IPS-18c (cell line): ENCODE results near the gene MTPN.

Source experiments
- H3K4me3 ChIP-seq: 2 replicates; pipeline ENCODE4 v1.7.0; 2013; ENCODE audit warnings: low read depth, mild to moderate bottlenecking, low read length, moderate library complexity; ENCODE audit not compliant: insufficient read depth
- H3K9me3 ChIP-seq: one replicate; pipeline ENCODE4 v1.6.1; 2013; ENCODE audit warnings: mild to moderate bottlenecking, low read length, moderate library complexity; ENCODE audit not compliant: control insufficient read depth, insufficient read depth

Gene MTPN

GRCh38 chr7:135966341-135967043 lies 10.7 kb downstream of the MTPN start:
- Histone ChIP-seq H3K9me3 (no peaks in the 10 kb centered on the region), H3K4me3 (no peak overlapping the region)

GRCh38 chr7:135965602-135966001 lies 11.6 kb downstream of the MTPN start:
- H3K9me3 ChIP-seq = no peaks in the 10 kb centered on the region

GRCh38 chr7:135964791-135965190 lies 12.4 kb downstream of the MTPN start:
- H3K4me3 ChIP-seq = no peak overlapping the region
- H3K9me3 ChIP-seq = no peaks in the 10 kb centered on the region

More at GRCh38 chr7:135965602-135966001, 11.6 kb downstream of the MTPN start:
- H3K4me3 ChIP-seq = no peak overlapping the region

GRCh38 chr7:135964274-135964673 lies 12.9 kb downstream of the MTPN start:
- H3K4me3 ChIP-seq = no peak overlapping the region

GRCh38 chr7:135962802-135963201 lies 14.4 kb downstream of the MTPN start:
- Histone ChIP-seq H3K4me3 (no peak overlapping the region), H3K9me3 (no peaks in the 10 kb centered on the region)

More at GRCh38 chr7:135964274-135964673, 12.9 kb downstream of the MTPN start:
- H3K9me3 ChIP-seq = no peaks in the 10 kb centered on the region

GRCh38 chr7:135960709-135961451 lies 16.3 kb downstream of the MTPN start:
- no peaks in the 10 kb centered on the region for H3K9me3 ChIP-seq
- H3K4me3 ChIP-seq = no peak overlapping the region

DNA sequence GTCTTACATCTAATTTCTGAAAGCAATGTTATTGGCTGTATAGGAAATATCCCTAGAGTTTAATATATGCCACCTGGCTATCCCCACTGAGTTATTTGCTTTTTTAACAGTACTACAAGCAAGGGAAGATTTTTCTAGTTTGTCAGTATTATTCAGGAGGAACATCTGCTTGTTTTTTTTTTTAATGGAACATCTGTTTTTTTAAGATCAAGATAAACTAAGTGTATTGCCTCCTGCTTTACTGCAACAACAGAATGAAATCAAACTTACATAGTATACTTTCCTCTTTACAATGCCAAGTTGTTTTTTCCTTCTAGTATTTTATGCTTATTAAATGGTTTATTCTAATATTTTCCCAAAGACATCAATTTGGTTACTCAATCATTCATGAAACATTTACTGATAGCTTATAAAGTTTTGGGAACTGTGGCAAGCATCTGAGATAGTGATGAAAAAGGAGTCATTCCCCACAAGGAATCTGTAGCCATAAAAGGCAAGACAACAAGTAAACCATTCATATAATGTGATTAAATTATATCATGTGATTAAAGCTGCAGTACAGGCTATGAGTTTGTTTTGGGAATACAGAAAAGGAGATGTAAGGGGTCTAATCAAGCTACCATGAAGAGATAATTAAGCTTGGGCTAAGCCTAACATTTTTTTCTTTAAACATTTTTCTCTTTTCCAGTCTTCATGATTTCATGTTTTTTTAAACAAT lies 17.4 kb downstream of the MTPN start:
- no peaks in the 10 kb centered on the region for H3K9me3 ChIP-seq
- no peak overlapping the region for H3K4me3 ChIP-seq

GRCh38 chr7:135958173-135958572 lies 19.0 kb downstream of the MTPN start:
- Histone ChIP-seq H3K9me3 (no peaks in the 10 kb centered on the region), H3K4me3 (no peak overlapping the region)

GRCh38 chr7:135957627-135958026 lies 19.5 kb downstream of the MTPN start:
- no peaks in the 10 kb centered on the region for H3K9me3 ChIP-seq

GRCh38 chr7:135956393-135956792 lies 20.8 kb downstream of the MTPN start:
- Histone ChIP-seq H3K9me3 (no peaks in the 10 kb centered on the region), H3K4me3 (no peak overlapping the region)

More at GRCh38 chr7:135957627-135958026, 19.5 kb downstream of the MTPN start:
- no peak overlapping the region for H3K4me3 ChIP-seq

GRCh38 chr7:135950972-135951371 lies 26.2 kb downstream of the MTPN start:
- Histone ChIP-seq H3K4me3 (no peak overlapping the region), H3K9me3 (no peaks in the 10 kb centered on the region)

GRCh38 chr7:135950429-135950828 lies 26.7 kb downstream of the MTPN start:
- H3K4me3 ChIP-seq = no peak overlapping the region

DNA sequence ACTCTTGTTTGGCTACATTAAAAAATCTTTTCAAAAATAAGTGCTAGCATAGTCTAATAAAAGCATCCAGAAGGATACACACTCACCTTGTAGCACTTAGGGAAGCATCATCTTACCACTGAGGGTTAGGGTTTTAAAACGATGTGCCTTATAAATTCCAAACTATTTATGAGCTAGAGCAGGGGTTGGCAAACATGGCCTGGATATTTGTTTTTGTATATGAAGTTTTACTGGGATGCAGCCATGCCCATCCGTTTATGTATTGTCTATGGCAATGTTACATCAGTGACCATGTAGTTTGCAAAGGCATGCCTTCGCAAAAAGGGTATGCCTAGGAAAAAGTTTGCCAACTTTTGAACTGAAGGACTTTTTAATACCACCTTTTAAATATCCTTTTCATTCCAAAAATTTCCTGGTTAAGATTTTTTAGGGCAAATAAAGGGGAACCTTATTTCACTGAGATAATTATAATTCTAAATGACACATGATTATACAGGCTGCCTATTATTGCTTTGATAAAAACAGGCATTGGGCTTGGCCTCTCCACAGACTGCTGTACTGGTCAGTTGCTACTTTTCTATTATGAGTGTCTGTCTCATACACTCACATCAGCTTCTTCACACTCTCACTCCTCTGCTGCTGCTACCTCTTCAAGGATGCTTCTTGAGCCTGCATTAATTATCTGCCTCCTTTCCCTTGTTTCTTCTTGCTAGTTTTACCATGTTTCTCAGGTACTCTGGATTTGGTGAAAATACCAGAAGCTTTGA lies 30.7 kb downstream of the MTPN start:
- Histone ChIP-seq H3K4me3 (no peak overlapping the region), H3K9me3 (no peaks in the 10 kb centered on the region)

More at GRCh38 chr7:135950429-135950828, 26.7 kb downstream of the MTPN start:
- no peaks in the 10 kb centered on the region for H3K9me3 ChIP-seq

DNA sequence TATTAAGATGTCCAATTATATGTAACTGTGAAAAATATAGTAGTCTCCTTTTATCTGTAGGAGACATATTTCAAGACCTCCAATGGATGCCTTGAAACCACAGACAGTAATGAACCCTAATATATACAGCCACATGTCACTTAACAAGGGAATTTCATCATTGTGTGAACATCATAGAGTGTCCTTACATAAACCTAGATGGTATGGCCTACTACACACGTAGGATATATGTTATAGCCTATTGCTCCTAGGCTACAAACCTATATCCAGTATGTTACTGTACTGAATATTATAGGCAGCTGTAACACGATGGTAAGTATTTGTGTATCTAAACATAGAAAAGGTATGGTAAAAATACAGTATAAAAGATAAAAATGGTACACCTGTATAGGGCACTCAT lies 32.4 kb downstream of the MTPN start:
- Histone ChIP-seq H3K4me3 (no peak overlapping the region), H3K9me3 (no peaks in the 10 kb centered on the region)

DNA sequence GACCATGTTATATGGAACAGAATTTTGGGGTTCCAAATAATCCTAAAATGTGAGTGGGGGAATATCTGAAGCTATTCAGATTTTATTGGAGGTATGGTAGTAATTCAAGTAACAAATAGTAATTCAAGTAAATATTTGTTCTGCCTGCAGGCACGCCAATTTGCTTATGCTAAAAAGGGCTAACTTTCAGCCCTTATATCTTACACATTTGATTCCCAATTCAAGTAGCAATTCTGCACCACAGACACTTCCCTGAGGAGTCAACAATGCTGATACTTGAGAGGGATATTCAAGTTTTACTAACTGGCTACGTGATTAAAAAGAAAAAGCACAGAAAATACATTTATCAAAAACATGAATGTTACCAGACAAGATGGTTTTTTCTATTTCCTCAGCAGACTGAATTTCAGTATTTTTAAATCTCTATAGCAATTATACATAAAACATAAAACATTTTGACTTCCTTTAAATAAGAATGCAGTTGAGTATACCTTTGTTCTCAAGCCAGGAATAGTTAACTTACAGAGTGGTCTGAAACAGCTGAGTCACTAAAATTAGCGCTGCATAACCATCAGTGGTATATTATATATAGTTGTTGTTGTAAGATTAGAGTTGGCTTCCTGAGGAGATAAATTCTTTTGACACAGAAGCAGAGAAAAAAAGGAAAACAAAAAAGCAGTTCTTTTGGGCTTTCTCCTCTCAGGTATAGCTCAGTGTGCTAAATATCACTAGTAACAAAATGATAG lies 33.9 kb downstream of the MTPN start:
- H3K9me3 ChIP-seq = no peaks in the 10 kb centered on the region
- H3K4me3 ChIP-seq = no peak overlapping the region

- H3K4me3 ChIP-seq = no peak overlapping the region
- H3K9me3 ChIP-seq = no peaks in the 10 kb centered on the region
These were observed 34.5 kb downstream of the MTPN start for GRCh38 chr7:135942614-135943013.
